ENCODE results near the gene TPST2. TPM values are rescaled to one million over a fixed set of nuclear protein-coding genes. Genes with fewer than 3 reads are reported as not detected.

The TPST2 gene
- total and polyA plus RNA-seq, 9 of the 15 experiments (the other 6 are each of a cell fraction or from before 2014, with no cell fraction given), result 14.2 to 123 (median 60.1) TPM

DNA sequence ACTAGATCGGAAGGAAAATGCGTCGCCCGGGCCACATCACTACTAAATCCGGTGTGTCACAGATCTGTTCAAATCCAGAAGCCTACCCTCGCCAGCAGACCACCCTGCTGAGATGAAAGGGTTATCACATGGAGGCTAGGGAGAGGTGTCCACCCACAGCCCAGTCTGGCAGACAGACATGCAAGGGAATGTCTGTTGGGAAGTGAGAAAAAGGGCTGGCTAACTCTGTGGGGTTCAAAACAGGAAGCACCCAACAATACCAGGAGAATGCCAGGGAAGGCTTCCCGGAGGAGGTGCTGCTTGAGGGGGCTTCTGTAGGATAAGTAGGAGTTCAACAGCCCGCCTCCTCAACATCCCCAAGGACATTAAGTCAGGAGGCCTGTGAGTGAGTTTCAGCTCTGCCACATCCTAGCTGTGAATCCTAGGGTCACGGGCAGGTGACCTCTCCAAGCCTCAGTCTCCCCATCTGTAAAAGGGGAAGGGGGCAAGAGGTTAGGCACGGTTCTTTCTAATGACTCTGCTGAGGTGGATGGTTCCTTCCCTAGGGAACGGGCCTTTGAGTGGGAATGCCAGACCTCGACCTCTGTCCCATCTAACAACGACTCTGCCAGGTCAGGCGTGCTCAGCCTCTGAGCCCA lies 1.1 kb downstream of the TPST2 start (continued):
- no peak for TF ChIP-seq NR2C2 (CRISPR knock-in tag; IDR thresholded peaks at IDR 0.05)
- TF ChIP-seq NR2C2 (tag; IDR thresholded peaks at IDR 0.05), result 0 out of 2 replicates have a peak, but pooled peaks have one; percentile 41
- TF ChIP-seq ZFP1 (CRISPR knock-in tag; IDR thresholded peaks at IDR 0.05), result no peak
- peak in 1 of 2 experiments; percentile 66; a peak in 1 of 4 replicates for TF ChIP-seq KDM1A (IDR thresholded peaks at IDR 0.05)
- peak; percentile 17 for TF ChIP-seq KDM5B (IDR thresholded peaks at IDR 0.05; ENCODE audit: insufficient replicate concordance, low read depth, low read length)
- TF ChIP-seq BCOR (IDR thresholded peaks at IDR 0.05), result peak; percentile 86
- no peak for TF ChIP-seq GTF2E2 (tag; IDR thresholded peaks at IDR 0.05)
- TF ChIP-seq NKRF (IDR thresholded peaks at IDR 0.05; ENCODE audit: borderline replicate concordance), result 0 out of 2 replicates have a peak, but pooled peaks have one; percentile 13
